ENCODE results near the gene CUX1.
"Not testable (repeated sequence)": the region's sequence is repeated elsewhere in the genome, so short reads cannot be mapped to it uniquely, and the experiment has no call there.

Gene CUX1

GRCh38 chr7:102328863-102329262, 511.4 kb downstream of the CUX1 start:
- DNase-seq: not testable (repeated sequence)

- DNase-seq: not testable (repeated sequence)
Observed at GRCh38 chr7:102329366-102329765, 511.9 kb downstream of the CUX1 start.

GRCh38 chr7:102330666-102331460, 513.4 kb downstream of the CUX1 start:
- not testable (repeated sequence) for DNase-seq
